T-cell (primary cell): ENCODE results near the gene HCCS. TPM values are rescaled to one million over a fixed set of nuclear protein-coding genes. Genes with fewer than 3 reads are reported as not detected.

Experiments used
- ATAC-seq, 4 experiments: fragments of 200-7000 bp in 3 of 4; fragments of 150-1000 bp in 1 of 4; cut with Tn5 transposase; replicated peaks in 1 of 4; 1 replicate in 3 of 4; 2 replicates in 1 of 4; pipeline ENCODE4 v1.10.0; 2021; ENCODE audit warnings: moderate library complexity in 3 of 4, mild to moderate bottlenecking in 2 of 4, moderate number of reproducible peaks in 1 of 4
- CTCF ChIA-PET, 2 donors: fragments of 300-600 bp; sonication (Branson Sonifier 250); formaldehyde crosslinking; loops; one replicate each; lab custom pipeline; 2022; ENCODE audit warnings: antibody characterized with exemption in 2 of 2; lab: Charles Lee
- POLR2A ChIA-PET, 2 donors: fragments of 300-600 bp; sonication (Branson Sonifier 250); formaldehyde crosslinking; loops; one replicate each; lab custom pipeline; 2022; ENCODE audit warnings: antibody characterized with exemption in 2 of 2; lab: Charles Lee
- DNase-seq, 35 experiments: peaks; one replicate each; pipeline versions ENCODE4 v3.0.0 to v3.0.0-alpha.2; 2013 to 2023
- H3K27ac ChIP-seq: one replicate; pipeline ENCODE4 v1.5.1; 2013; ENCODE audit warnings: low read length
- H3K27me3 ChIP-seq, 2 experiments: replicated peaks in 1 of 2; 1 replicate in 1 of 2; 2 replicates in 1 of 2; pipeline versions ENCODE4 v1.6.1 to v1.7.0; 2013; ENCODE audit warnings: low read length in 1 of 2, mixed read lengths in 1 of 2; ENCODE audit not compliant: control insufficient read depth in 2 of 2, insufficient read depth in 2 of 2; ENCODE audit errors: extremely low read depth in 1 of 2
- H3K36me3 ChIP-seq, 2 donors: 1 replicate in 1 of 2; 2 replicates in 1 of 2; pipeline versions ENCODE4 v1.6.1 to v1.7.0; 2013; ENCODE audit warnings: low read length in 1 of 2; ENCODE audit not compliant: control insufficient read depth in 2 of 2, insufficient read depth in 1 of 2; ENCODE audit errors: extremely low read depth in 1 of 2
- H3K4me1 ChIP-seq, 2 experiments: 1 replicate in 1 of 2; 2 replicates in 1 of 2; pipeline versions ENCODE4 v1.6.1 to v1.7.0; 2013; ENCODE audit warnings: low read length in 2 of 2, mixed read lengths in 1 of 2; ENCODE audit not compliant: insufficient read depth in 2 of 2, control insufficient read depth in 1 of 2; ENCODE audit errors: extremely low read depth in 1 of 2
- H3K4me3 ChIP-seq, 2 donors: 1 replicate in 1 of 2; 2 replicates in 1 of 2; pipeline versions ENCODE4 v1.5.1 to v1.7.0; 2013; ENCODE audit warnings: mild to moderate bottlenecking in 2 of 2, low read length in 1 of 2, moderate library complexity in 1 of 2; ENCODE audit not compliant: control insufficient read depth in 1 of 2; ENCODE audit errors: extremely low read depth in 1 of 2
- H3K9me3 ChIP-seq: 2 replicates; pipeline ENCODE4 v1.7.0; 2013
- H3K27ac Mint-ChIP-seq, 2 donors: one replicate each; pipeline ENCODE4 v1.8.0; 2020 to 2021; ENCODE audit warnings: mild to moderate bottlenecking in 2 of 2, mixed read lengths in 2 of 2
- H3K27me3 Mint-ChIP-seq, 2 donors: one replicate each; pipeline ENCODE4 v1.8.0; 2021 to 2022; ENCODE audit warnings: mixed read lengths in 2 of 2
- H3K36me3 Mint-ChIP-seq: one replicate; pipeline ENCODE4 v1.8.0; 2021; ENCODE audit warnings: mixed read lengths
- H3K4me1 Mint-ChIP-seq, 3 donors: one replicate each; pipeline ENCODE4 v1.8.0; 2020 to 2022; ENCODE audit warnings: mixed read lengths in 3 of 3, mild to moderate bottlenecking in 1 of 3
- H3K4me3 Mint-ChIP-seq, 3 donors: one replicate each; pipeline ENCODE4 v1.8.0; 2020 to 2022; ENCODE audit warnings: mild to moderate bottlenecking in 3 of 3, mixed read lengths in 3 of 3, moderate library complexity in 3 of 3
- H3K9me3 Mint-ChIP-seq, 3 donors: one replicate each; pipeline ENCODE4 v1.8.0; 2020 to 2022; ENCODE audit warnings: mixed read lengths in 3 of 3
- WGBS: methylation state at CpG from one replicate; pipeline ENCODE4 v1.1.5; 2013; ENCODE audit warnings: missing lambda C conversion rate; ENCODE audit not compliant: insufficient coverage; 5-methylcytosine and 5-hydroxymethylcytosine counted together
- total RNA-seq, 35 experiments: library from RNA in 6 of 35; stranded (reverse) in 6 of 35; fragments of 120-200 nt in 1 of 35; gene quantifications; one replicate each; pipeline versions ENCODE4 v1.2.1 to v1.2.4 and lab custom pipeline; 2013 to 2026

Gene HCCS
- total RNA-seq, 5 donors from 2014 or later (not counting 1 experiment from before 2014, with no cell fraction given) = 7.1 to 17.0 (median 15.3) TPM

DNA sequence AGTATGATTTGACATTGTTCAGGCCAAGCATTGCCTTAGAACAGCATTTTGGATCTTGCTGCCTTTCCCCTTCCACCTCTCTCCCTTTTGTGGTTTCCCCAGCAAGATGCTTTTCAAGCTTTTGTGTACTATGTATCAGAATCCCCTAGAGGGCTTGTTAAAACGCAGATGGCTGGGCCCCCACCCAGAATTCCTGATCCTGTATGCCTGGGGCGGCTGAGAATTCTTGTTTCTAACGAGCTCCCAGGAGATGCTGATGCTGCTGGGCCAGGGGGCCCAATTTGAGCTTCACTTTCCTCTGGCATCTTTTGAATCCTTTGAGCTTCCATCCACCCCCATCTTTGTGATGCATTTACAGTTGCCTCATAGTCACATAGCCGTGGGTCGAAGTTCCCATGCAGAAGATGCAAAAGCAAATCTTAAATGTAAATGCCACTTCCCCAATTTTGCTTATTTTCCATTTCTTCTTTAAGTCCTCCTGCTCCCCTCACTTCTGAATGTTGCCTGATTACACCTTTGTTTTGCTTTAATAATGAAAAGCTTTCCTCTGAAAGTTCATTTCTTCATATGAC lies 18.5 kb downstream of the HCCS start:
- no peaks in the 10 kb centered on the region for H3K4me1 ChIP-seq
- Mint-ChIP-seq H3K4me1 (no peaks in the 10 kb centered on the region), H3K9me3 (peaks cover 0 to 4% (median 0%) of the 10 kb centered on the region in 3 donors), H3K27ac (no peak overlapping the region), H3K27me3 (peaks cover 0 to 3% of the 10 kb centered on the region in 2 donors), H3K4me3 (no peak overlapping the region), H3K36me3 (peaks cover 3% of the 10 kb centered on the region)
- 82% methylated on average over 2 of the region's 5 CpGs for WGBS
- no peaks in the 10 kb centered on the region for H3K36me3 ChIP-seq
- ATAC-seq = no peak
- H3K4me3 ChIP-seq = no peak overlapping the region
- POLR2A ChIA-PET = no interaction called here
- H3K27me3 ChIP-seq = no peaks in the 10 kb centered on the region
- no peaks in the 10 kb centered on the region for H3K9me3 ChIP-seq
- DNase-seq = no peak
- H3K27ac ChIP-seq = no peak overlapping the region
- CTCF ChIA-PET = interaction anchor here in 1 of 2 donors (1.1 kb wide), 1 partner anchor 941 kb away, joined by 3 read pairs; no protein-coding TSS in a partner anchor

DNA sequence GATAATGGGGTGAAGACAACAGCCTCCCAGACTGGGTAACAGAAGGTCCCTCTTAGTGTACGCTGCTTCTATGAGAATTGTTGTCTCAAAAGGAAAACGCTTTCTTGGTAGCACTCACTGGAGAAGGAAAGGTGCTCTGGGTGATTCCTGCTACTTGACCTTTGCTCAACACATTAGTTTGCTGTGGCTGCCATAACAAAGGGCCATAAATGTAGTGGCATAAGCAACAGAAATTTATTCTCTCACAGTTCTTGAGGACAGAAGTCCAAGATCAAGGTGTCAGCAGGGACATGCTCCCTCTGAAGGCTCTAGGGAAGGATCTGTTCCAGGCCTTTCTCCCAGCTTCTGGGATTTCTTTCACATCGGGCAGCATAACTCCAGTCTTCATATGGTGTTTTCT lies 19.0 kb downstream of the HCCS start:
- H3K4me1 Mint-ChIP-seq = no peaks in the 10 kb centered on the region
- H3K4me3 ChIP-seq = no peak overlapping the region
- no CpG with 5 or more reads among the region's 3 CpGs for WGBS
- no peak overlapping the region for H3K27ac ChIP-seq
- no peaks in the 10 kb centered on the region for H3K36me3 ChIP-seq
- no peak overlapping the region for H3K4me3 Mint-ChIP-seq
- ATAC-seq (no peak), DNase-seq (no peak)
- H3K36me3 Mint-ChIP-seq = peaks cover 3% of the 10 kb centered on the region
- H3K9me3 Mint-ChIP-seq = peaks cover 0 to 4% (median 0%) of the 10 kb centered on the region in 3 donors
- no peak overlapping the region for H3K27ac Mint-ChIP-seq
- H3K27me3 Mint-ChIP-seq = peaks cover 0 to 3% of the 10 kb centered on the region in 2 donors
- CTCF ChIA-PET = interaction anchor here (0.5 to 1.1 kb wide), 4 partner anchors 10 to 1642 kb away, joined by 3 to 7 read pairs (median 4); no protein-coding TSS in a partner anchor
- no peaks in the 10 kb centered on the region for H3K27me3 ChIP-seq
- H3K9me3 ChIP-seq = no peaks in the 10 kb centered on the region
- H3K4me1 ChIP-seq = no peaks in the 10 kb centered on the region
- POLR2A ChIA-PET = no interaction called here

DNA sequence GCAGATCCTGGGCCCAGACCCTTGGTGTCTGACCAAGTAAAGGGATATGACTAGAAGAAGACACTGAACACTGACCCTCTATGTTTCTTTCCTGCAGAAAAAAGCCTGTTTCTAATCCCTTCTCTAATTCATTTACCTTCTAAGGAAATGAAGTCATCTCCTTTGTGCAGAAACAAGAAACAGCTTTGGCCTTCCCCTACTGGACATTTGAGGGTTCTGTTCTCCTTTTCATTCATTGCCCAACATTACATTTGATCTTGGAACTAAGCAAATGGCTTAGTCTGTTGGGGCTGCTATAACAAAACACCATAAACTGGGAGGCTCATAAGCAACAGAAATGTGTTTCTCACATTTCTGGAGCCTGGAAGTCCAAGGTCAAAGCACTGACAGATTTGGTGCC lies 20.0 kb downstream of the HCCS start:
- ATAC-seq (no peak), DNase-seq (no peak)
- Mint-ChIP-seq H3K4me3 (no peak overlapping the region), H3K4me1 (no peaks in the 10 kb centered on the region), H3K27ac (no peak overlapping the region), H3K27me3 (peaks cover 0 to 3% of the 10 kb centered on the region in 2 donors), H3K36me3 (peaks cover 3% of the 10 kb centered on the region), H3K9me3 (peaks cover 0 to 4% (median 0%) of the 10 kb centered on the region in 3 donors)
- H3K4me1 ChIP-seq = no peaks in the 10 kb centered on the region
- ChIA-PET CTCF (no interaction called here), POLR2A (no interaction called here)
- H3K9me3 ChIP-seq = no peaks in the 10 kb centered on the region
- H3K4me3 ChIP-seq = no peak overlapping the region
- H3K27me3 ChIP-seq = no peaks in the 10 kb centered on the region
- no peaks in the 10 kb centered on the region for H3K36me3 ChIP-seq
- no peak overlapping the region for H3K27ac ChIP-seq

DNA sequence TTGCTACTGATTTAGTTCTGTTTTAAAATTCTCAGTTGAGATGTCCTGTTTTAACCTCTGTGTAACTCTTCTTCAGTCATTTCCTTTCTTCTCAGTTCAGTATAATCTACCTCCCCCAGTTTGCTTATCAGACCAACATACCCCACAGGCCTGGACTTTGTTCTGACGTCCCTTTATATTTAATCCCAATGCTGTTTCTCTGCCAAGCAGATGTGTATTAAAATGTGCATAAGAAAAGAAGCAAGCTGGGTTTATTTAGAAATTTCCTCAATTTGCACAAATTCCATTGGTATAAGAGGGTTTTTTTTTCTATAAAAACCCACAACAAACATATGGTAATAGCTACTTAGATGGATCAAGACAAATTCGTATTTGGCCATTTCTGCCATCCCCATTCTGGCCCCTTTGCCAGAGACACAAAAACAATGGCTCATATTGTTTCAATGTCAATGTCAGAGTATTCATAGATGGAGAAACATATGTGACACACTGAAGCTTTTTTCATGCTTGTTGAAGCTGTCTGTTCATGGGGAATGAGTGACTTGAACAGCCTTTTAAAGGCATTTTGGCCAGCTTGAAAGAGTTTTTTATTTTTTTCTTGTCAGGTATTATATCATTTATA lies 24.5 kb downstream of the HCCS start:
- no peaks in the 10 kb centered on the region for H3K36me3 Mint-ChIP-seq
- POLR2A ChIA-PET = no interaction called here
- no peak overlapping the region for H3K4me3 Mint-ChIP-seq
- H3K9me3 ChIP-seq = no peaks in the 10 kb centered on the region
- ATAC-seq (no peak), DNase-seq (no peak)
- H3K27ac ChIP-seq = no peak overlapping the region
- no peak overlapping the region for H3K27ac Mint-ChIP-seq
- peaks cover 8 to 10% of the 10 kb centered on the region in 2 donors for H3K27me3 Mint-ChIP-seq
- H3K4me1 ChIP-seq = peaks cover 0 to 2% of the 10 kb centered on the region in 2 experiments
- no peak overlapping the region for H3K4me3 ChIP-seq
- no peaks in the 10 kb centered on the region for H3K9me3 Mint-ChIP-seq
- no peaks in the 10 kb centered on the region for H3K36me3 ChIP-seq
- CTCF ChIA-PET = interaction anchor here (0.6 to 3.8 kb wide), 3 partner anchors 364 to 946 kb away, joined by 4 to 21 read pairs (median 4); no protein-coding TSS in a partner anchor
- H3K27me3 ChIP-seq = peaks cover 0 to 5% of the 10 kb centered on the region in 2 experiments
- peaks cover 0 to 5% (median 0%) of the 10 kb centered on the region in 3 donors for H3K4me1 Mint-ChIP-seq
- no CpG with 5 or more reads among the region's 2 CpGs for WGBS

DNA sequence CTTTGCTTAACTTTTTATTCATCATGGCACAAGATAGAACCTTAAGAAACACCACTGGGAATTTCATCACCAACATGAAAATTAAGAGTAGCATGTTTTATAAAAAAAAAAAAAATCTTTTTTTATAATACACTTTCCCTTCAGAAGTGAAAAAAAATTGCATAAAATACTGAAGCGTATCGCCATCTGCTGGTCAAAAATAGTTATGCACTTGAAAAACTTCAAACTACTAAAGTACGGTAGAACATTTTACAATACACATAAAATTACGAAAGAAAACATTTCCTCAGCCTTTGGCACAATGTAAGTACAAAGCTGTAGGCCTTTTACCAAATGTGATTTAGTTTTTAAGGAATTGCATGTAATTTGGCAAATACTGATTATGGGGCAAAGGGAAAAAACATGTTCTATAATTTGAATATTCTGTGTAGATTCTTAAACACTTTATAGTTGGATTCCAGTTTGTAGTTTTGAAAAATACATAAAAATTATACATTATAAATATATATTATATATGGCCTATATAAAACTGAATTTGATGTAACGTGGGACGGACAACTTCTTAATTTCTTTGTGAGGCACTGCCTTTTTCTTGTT lies 26.5 kb downstream of the HCCS start:
- H3K4me1 Mint-ChIP-seq = peaks cover 0 to 5% (median 0%) of the 10 kb centered on the region in 3 donors
- peaks cover 8 to 10% of the 10 kb centered on the region in 2 donors for H3K27me3 Mint-ChIP-seq
- Histone ChIP-seq H3K36me3 (no peaks in the 10 kb centered on the region), H3K9me3 (no peaks in the 10 kb centered on the region), H3K27ac (no peak overlapping the region), H3K27me3 (peaks cover 0 to 5% of the 10 kb centered on the region in 2 experiments), H3K4me1 (peaks cover 0 to 2% of the 10 kb centered on the region in 2 experiments), H3K4me3 (no peak overlapping the region)
- peak in 2 of 35 experiments; percentile 3 to 63 for DNase-seq
- CTCF ChIA-PET = interaction anchor here (0.7 to 3.8 kb wide), 8 partner anchors 11 to 949 kb away, joined by 3 to 21 read pairs (median 4); no protein-coding TSS in a partner anchor
- H3K4me3 Mint-ChIP-seq = no peak overlapping the region
- ATAC-seq = no peak
- no peaks in the 10 kb centered on the region for H3K36me3 Mint-ChIP-seq
- no peak overlapping the region for H3K27ac Mint-ChIP-seq
- POLR2A ChIA-PET = no interaction called here
- no peaks in the 10 kb centered on the region for H3K9me3 Mint-ChIP-seq
- WGBS = no CpG with 5 or more reads among the region's 6 CpGs

DNA sequence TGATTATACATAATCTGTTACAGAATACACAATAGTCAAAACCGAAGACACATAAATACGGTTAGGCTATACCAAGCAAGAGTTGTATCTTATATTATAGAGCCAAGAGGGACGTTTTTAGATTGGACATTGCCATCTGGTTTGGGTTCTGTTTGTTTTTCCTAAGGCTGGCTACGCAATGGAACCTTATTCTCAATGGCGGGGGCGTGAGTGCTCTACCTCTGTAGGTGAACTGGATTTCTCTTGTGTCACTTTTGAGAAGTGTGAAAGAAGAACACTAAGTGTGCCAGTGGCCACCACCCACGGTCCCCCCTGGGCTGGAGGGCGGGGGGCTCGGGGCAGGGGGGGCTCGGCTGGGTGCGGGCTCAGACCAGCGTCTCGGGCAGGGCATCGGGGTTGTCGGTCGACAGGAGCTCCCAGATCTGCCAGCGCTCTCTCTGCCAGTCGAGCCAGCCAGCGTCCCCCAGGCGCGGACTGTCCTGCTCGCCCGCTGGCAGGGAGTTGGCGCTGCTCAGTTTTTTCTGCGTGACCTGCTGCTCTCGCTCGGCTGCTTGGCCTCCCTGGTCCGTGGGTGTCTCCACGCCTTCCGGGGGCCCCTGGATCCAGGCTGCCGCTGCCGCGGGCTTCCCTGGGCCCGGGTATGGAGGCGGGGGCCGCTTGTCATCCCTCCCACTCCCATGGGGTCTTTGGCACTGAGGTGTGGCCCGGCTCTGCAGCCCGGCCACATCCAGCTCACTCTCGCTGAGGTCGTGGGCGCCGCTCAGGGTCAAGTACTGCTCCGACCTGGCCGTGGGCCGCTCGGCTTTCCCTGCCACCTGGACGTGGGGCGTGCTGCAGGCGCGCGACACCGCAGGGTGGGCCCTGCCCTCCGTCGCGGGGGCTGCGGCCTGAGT lies 27.6 kb downstream of the HCCS start:
- CTCF ChIA-PET = interaction anchor here (0.8 to 3.8 kb wide), 5 partner anchors 27 to 950 kb away, joined by 3 to 21 read pairs (median 4); no protein-coding TSS in a partner anchor
- Histone ChIP-seq H3K27ac (no peak overlapping the region), H3K4me1 (peaks cover 0 to 2% of the 10 kb centered on the region in 2 experiments), H3K27me3 (peaks cover 0 to 7% of the 10 kb centered on the region in 2 experiments), H3K9me3 (no peaks in the 10 kb centered on the region), H3K36me3 (no peaks in the 10 kb centered on the region), H3K4me3 (no peak overlapping the region)
- POLR2A ChIA-PET = no interaction called here
- ATAC-seq = no peak
- Mint-ChIP-seq H3K9me3 (no peaks in the 10 kb centered on the region), H3K27ac (no peak overlapping the region), H3K27me3 (peaks cover 8 to 12% of the 10 kb centered on the region in 2 donors), H3K36me3 (no peaks in the 10 kb centered on the region), H3K4me3 (no peak overlapping the region), H3K4me1 (peaks cover 0 to 5% (median 0%) of the 10 kb centered on the region in 3 donors)
- WGBS = 37% methylated on average over 22 of the region's 56 CpGs
- no peak for DNase-seq
